GM12878 (cell line): ENCODE results near the gene PYGM. TPM values are rescaled to one million over a fixed set of nuclear protein-coding genes. Genes with fewer than 3 reads are reported as not detected.

Source experiments
- ATAC-seq: fragments of 200-7000 bp; cut with Tn5 transposase; 3 replicates; pipeline ENCODE4 v1.9.1; 2020; ENCODE audit warnings: mild to moderate bottlenecking, moderate library complexity
- BruUV-seq: library from RNA; stranded (reverse); fragments of 400-500 nt; replicated peaks from 2 replicates; lab custom pipeline; 2021; lab: Mats Ljungman, UMichigan
- CTCF ChIA-PET: fragments of 300-600 bp; sonication (Branson Sonifier 250); formaldehyde crosslinking; extraction: SDS; loops from one replicate; lab custom pipeline; 2021; ENCODE audit warnings: inconsistent platforms; lab: Yijun Ruan, JAX
- POLR2A ChIA-PET: fragments of 350-600 bp; formaldehyde crosslinking; extraction: SDS; loops from one replicate; lab custom pipeline; 2021; ENCODE audit warnings: inconsistent platforms; lab: Charles Lee
- RAD21 ChIA-PET: fragments of 300-600 bp; sonication (Branson Sonifier 250); formaldehyde crosslinking; loops from one replicate; lab custom pipeline; 2023; ENCODE audit warnings: antibody characterized with exemption; ENCODE audit not compliant: unreplicated experiment; lab: Charles Lee
- SMC1A ChIA-PET: fragments of 300-600 bp; sonication (Branson Sonifier 250); formaldehyde crosslinking; loops from one replicate; lab custom pipeline; 2023; ENCODE audit not compliant: unreplicated experiment, uncharacterized antibody; lab: Charles Lee
- DNase-seq: peaks from one replicate; pipeline ENCODE4 v3.0.0-alpha.2; 2011; ENCODE audit warnings: low read depth, low spot score
- FAIRE-seq: peaks from 3 replicates; lab custom pipeline; 2011; peaks lifted over from hg19 to GRCh38; lab: Jason Lieb, UNC
- H2AFZ ChIP-seq: 2 replicates; pipeline ENCODE4 v1.6.0; 2011; ENCODE audit warnings: low read depth, low read length, control low read depth; ENCODE audit not compliant: control insufficient read depth
- H3K27ac ChIP-seq: 2 replicates; pipeline ENCODE4 v1.5.1; 2011; ENCODE audit warnings: control low read depth; ENCODE audit not compliant: control insufficient read depth, insufficient read depth
- H3K27me3 ChIP-seq, 2 experiments: replicated peaks in 1 of 2; 2 replicates each; pipeline versions ENCODE4 v1.6.0 to v1.6.1; 2011; ENCODE audit warnings: low read length in 1 of 2; ENCODE audit not compliant: control insufficient read depth in 2 of 2, insufficient read depth in 2 of 2
- H3K36me3 ChIP-seq, 2 experiments: 2 replicates each; pipeline ENCODE4 v1.5.1; 2011; ENCODE audit warnings: low read length in 1 of 2; ENCODE audit not compliant: control insufficient read depth in 2 of 2, insufficient read depth in 2 of 2
- H3K4me1 ChIP-seq: 2 replicates; pipeline ENCODE4 v1.6.1; 2011; ENCODE audit warnings: mild to moderate bottlenecking, low read length, moderate library complexity, mixed read lengths; ENCODE audit not compliant: control insufficient read depth, insufficient read depth
- H3K4me2 ChIP-seq: 2 replicates; pipeline ENCODE4 v1.6.0; 2011; ENCODE audit warnings: control low read depth; ENCODE audit not compliant: control insufficient read depth, insufficient read depth
- H3K4me3 ChIP-seq: fragments of 200-600 bp; sonication (generic); 2 replicates; pipeline ENCODE4 v1.5.1; 2016
- H3K79me2 ChIP-seq: 2 replicates; pipeline ENCODE4 v1.6.0; 2011; ENCODE audit warnings: low read length; ENCODE audit not compliant: control insufficient read depth, insufficient read depth
- H3K9ac ChIP-seq: 2 replicates; pipeline ENCODE4 v1.8.0; 2011; ENCODE audit warnings: low read length, control low read depth, mixed read lengths; ENCODE audit not compliant: control insufficient read depth, insufficient read depth
- H3K9me3 ChIP-seq: replicated peaks from 3 replicates; pipeline ENCODE4 v1.5.1; 2011; ENCODE audit warnings: mild to moderate bottlenecking, low read length; ENCODE audit not compliant: control insufficient read depth, insufficient read depth
- H4K20me1 ChIP-seq: 2 replicates; pipeline ENCODE4 v1.6.0; 2011; ENCODE audit not compliant: control insufficient read depth, insufficient read depth
- BCLAF1 ChIP-seq: fragments of 450-650 bp; IDR thresholded peaks from 2 replicates; pipeline ENCODE4 v1.6.1; 2017; ENCODE audit warnings: antibody characterized with exemption, mild to moderate bottlenecking, moderate library complexity
- ELK1 ChIP-seq: IDR thresholded peaks from 2 replicates; pipeline ENCODE4 v1.6.1; 2012; ENCODE audit warnings: low read depth, low read length, improper control_type of control experiment
- MTA2 ChIP-seq: fragments of 450-650 bp; IDR thresholded peaks from 2 replicates; pipeline ENCODE4 v1.6.1; 2016; ENCODE audit warnings: low read depth, mild to moderate bottlenecking, moderate library complexity
- NFIC ChIP-seq: IDR thresholded peaks from 2 replicates; pipeline ENCODE4 v1.6.1; 2012; ENCODE audit warnings: low read depth, mild to moderate bottlenecking, inconsistent platforms, low read length, moderate library complexity
- PML ChIP-seq: IDR thresholded peaks from 2 replicates; pipeline ENCODE4 v1.6.1; 2012; ENCODE audit warnings: low read length, inconsistent platforms
- SIX5 ChIP-seq: IDR thresholded peaks from 2 replicates; pipeline ENCODE4 v1.6.1; 2011; ENCODE audit warnings: mild to moderate bottlenecking, low read depth, low read length, moderate library complexity; ENCODE audit not compliant: severe bottlenecking
- SUZ12 ChIP-seq: fragments of 200-600 bp; sonication (generic); IDR thresholded peaks from one replicate; pipeline ENCODE4 v1.6.1; 2018; ENCODE audit warnings: antibody characterized with exemption, mild to moderate bottlenecking; ENCODE audit not compliant: unreplicated experiment
- TBL1XR1 ChIP-seq: IDR thresholded peaks from 2 replicates; pipeline ENCODE4 v1.6.1; 2012; ENCODE audit warnings: low read depth, low read length, improper control_type of control experiment
- USF2 ChIP-seq: IDR thresholded peaks from 2 replicates; pipeline ENCODE4 v1.6.1; 2011; ENCODE audit warnings: low read depth, low read length, improper control_type of control experiment, borderline replicate concordance
- ZBTB40 ChIP-seq: fragments of 450-650 bp; IDR thresholded peaks from 2 replicates; pipeline ENCODE4 v1.6.1; 2016; ENCODE audit warnings: mild to moderate bottlenecking, moderate library complexity, borderline replicate concordance
- WGBS: methylation state at CpG from one replicate; pipeline ENCODE4 v1.1.6; 2016; ENCODE audit warnings: low lambda C conversion rate; ENCODE audit not compliant: insufficient replicate concordance, insufficient coverage; ENCODE audit errors: missing lambda C conversion rate; 5-methylcytosine and 5-hydroxymethylcytosine counted together
- in situ Hi-C: fragments of 300-500 bp; cut with MboI; formaldehyde crosslinking; loops from 9 replicates; pipeline ENCODE4 v1.14.3; 2018; ENCODE audit warnings: mixed read lengths
- intact Hi-C: fragments of 100-400 bp; cut with micrococcal nuclease; formaldehyde crosslinking; loops from one replicate; pipeline ENCODE4 v1.14.2; 2022; ENCODE audit not compliant: unreplicated experiment
- polyA plus RNA-seq, 11 experiments: library from polyadenylated mRNA; depleted of rRNA in 4 of 11; unstranded in 6 of 11; stranded (reverse) in 5 of 11; fragments of >200 nt; fragmentation: Nextera tagmentation in 4 of 11; fragmentation: Illumina TruSeq in 1 of 11; extraction: Ambion mirVana in 4 of 11; extraction: Trizol in 1 of 11; gene quantifications; 1 replicate in 1 of 11; 2 replicates in 10 of 11; pipeline versions ENCODE4 v1.2.1 to v1.2.3, GENCODE V29; 2011 to 2016; ENCODE audit warnings: inconsistent platforms in 2 of 11, missing spikeins in 2 of 11, low read depth in 1 of 11
- total RNA-seq, 4 experiments: library from RNA; depleted of rRNA in 3 of 4; stranded (reverse); fragments of >200 nt in 3 of 4; fragmentation: Illumina TruSeq in 1 of 4; extraction: Trizol in 1 of 4; gene quantifications; 2 replicates each; pipeline versions ENCODE4 v1.2.1 to v1.2.3, GENCODE V29; 2013 to 2021

The PYGM gene
- total and polyA plus RNA-seq, 10 of the 15 experiments (the other 5 are each of a cell fraction or from before 2014, with no cell fraction given) = 0.04 to 3.7 (median 0.27) TPM; not detected in 1

- TF ChIP-seq USF2 (no peak), NFIC (peak; percentile 57; the same call in 1 of the 2 replicates), MTA2 (peak; percentile 29; the same call in 1 of the 2 replicates)
Observed at GRCh38 chr11:64772303-64773018, 12.7 kb upstream of the PYGM start (continued).

GRCh38 chr11:64771861-64772260 lies 12.1 kb upstream of the PYGM start:
- Histone ChIP-seq H3K4me2 (peak overlapping the region; percentile 80), H2AFZ (no peak overlapping the region), H4K20me1 (peaks cover 26% of the 10 kb centered on the region), H3K79me2 (peaks cover 60% of the 10 kb centered on the region), H3K9me3 (no peaks in the 10 kb centered on the region), H3K27ac (peak overlapping the region; percentile 63), H3K9ac (no peak overlapping the region), H3K27me3 (no peaks in the 10 kb centered on the region), H3K36me3 (peaks cover 40 to 80% of the 10 kb centered on the region in 2 experiments), H3K4me1 (peaks cover 35% of the 10 kb centered on the region), H3K4me3 (no peak overlapping the region)
- in situ Hi-C loops (no loop called here), intact Hi-C loops (loop anchor here (2.0 to 10.0 kb wide), 2 partner anchors 27 to 343 kb away; partner anchors contain the start of genes RASGRP2, TM7SF2 and ZNHIT2)
- ChIA-PET POLR2A (interaction anchor here (0.8 to 2.8 kb wide), 14 partner anchors 8 to 98 kb away, joined by 3 to 12 read pairs (median 3); partner anchors contain the start of genes PYGM and RASGRP2), RAD21 (interaction anchor here (0.9 to 2.2 kb wide), 9 partner anchors 8 to 121 kb away, joined by 3 to 9 read pairs (median 5); partner anchors contain the start of gene RASGRP2), CTCF (interaction anchor here (1.0 to 2.7 kb wide), 12 partner anchors 8 to 454 kb away, joined by 3 to 15 read pairs (median 4); partner anchors contain the start of genes PRDX5, RASGRP2 and TRMT112), SMC1A (interaction anchor here (0.8 to 2.6 kb wide), 13 partner anchors 9 to 121 kb away, joined by 3 to 18 read pairs (median 4); partner anchors contain the start of genes CDC42BPG, MEN1 and RASGRP2)
- DNase-seq (no peak), FAIRE-seq (no peak), ATAC-seq (peak; percentile 81)
- WGBS = 4% methylated on average over 2 of the region's 2 CpGs
- no TSS peak for BruUV-seq
- TF ChIP-seq SIX5 (no peak), SUZ12 (no peak), TBL1XR1 (no peak), ELK1 (no peak), PML (0 out of 2 replicates have a peak, but pooled peaks have one; percentile 11), ZBTB40 (no peak), BCLAF1 (no peak)
